Astrocyte (in vitro differentiated cells and primary cell): ENCODE data around the gene VPS13D. TPM values are rescaled to one million over a fixed set of nuclear protein-coding genes. Genes with fewer than 3 reads are reported as not detected.

Experiments used
- DNase-seq: peaks from one replicate; pipeline ENCODE4 v3.0.0-alpha.2; 2010; ENCODE audit warnings: low read depth
- FAIRE-seq: peaks from 2 replicates; lab custom pipeline; 2011; peaks lifted over from hg19 to GRCh38; lab: Jason Lieb, UNC
- H2AFZ ChIP-seq: 2 replicates; pipeline ENCODE4 v1.6.0; 2012; ENCODE audit warnings: low read depth, low read length, inconsistent platforms
- H3K27ac ChIP-seq: 2 replicates; pipeline ENCODE4 v1.5.1; 2011; ENCODE audit warnings: low read depth, low read length, inconsistent platforms
- H3K27me3 ChIP-seq: 2 replicates; pipeline ENCODE4 v1.6.0; 2011; ENCODE audit warnings: low read length, inconsistent platforms; ENCODE audit not compliant: insufficient read depth
- H3K36me3 ChIP-seq: 2 replicates; pipeline ENCODE4 v1.5.1; 2011; ENCODE audit warnings: low read length, inconsistent platforms; ENCODE audit not compliant: insufficient read depth
- H3K4me1 ChIP-seq: 2 replicates; pipeline ENCODE4 v1.5.1; 2011; ENCODE audit warnings: low read length, inconsistent platforms; ENCODE audit not compliant: insufficient read depth
- H3K4me2 ChIP-seq: 2 replicates; pipeline ENCODE4 v1.6.0; 2012; ENCODE audit warnings: low read length, inconsistent platforms
- H3K4me3 ChIP-seq: 2 replicates; pipeline ENCODE4 v1.5.1; 2011; ENCODE audit warnings: low read depth, mild to moderate bottlenecking, low read length, inconsistent platforms; ENCODE audit not compliant: insufficient read depth
- H3K79me2 ChIP-seq: 2 replicates; pipeline ENCODE4 v1.6.0; 2012; ENCODE audit warnings: mild to moderate bottlenecking, low read length, inconsistent platforms; ENCODE audit not compliant: insufficient read depth
- H3K9ac ChIP-seq: 2 replicates; pipeline ENCODE4 v1.6.0; 2012; ENCODE audit warnings: mild to moderate bottlenecking, low read length, inconsistent platforms
- H3K9me3 ChIP-seq: 2 replicates; pipeline ENCODE4 v1.5.1; 2012; ENCODE audit warnings: low read depth, mild to moderate bottlenecking, low read length, inconsistent platforms; ENCODE audit not compliant: insufficient read depth
- H4K20me1 ChIP-seq: 2 replicates; pipeline ENCODE4 v1.6.0; 2012; ENCODE audit warnings: low read length, inconsistent platforms; ENCODE audit not compliant: insufficient read depth
- H3K27ac Mint-ChIP-seq: one replicate; pipeline ENCODE4 v1.8.0; 2021; ENCODE audit warnings: mild to moderate bottlenecking, mixed read lengths; ENCODE audit not compliant: unreplicated experiment
- H3K27me3 Mint-ChIP-seq: one replicate; pipeline ENCODE4 v1.8.0; 2021; ENCODE audit warnings: low read depth, mixed read lengths; ENCODE audit not compliant: unreplicated experiment
- H3K36me3 Mint-ChIP-seq: one replicate; pipeline ENCODE4 v1.8.0; 2021; ENCODE audit warnings: low read depth, mixed read lengths; ENCODE audit not compliant: unreplicated experiment
- H3K4me1 Mint-ChIP-seq: one replicate; pipeline ENCODE4 v1.8.0; 2021; ENCODE audit warnings: low read depth, mixed read lengths; ENCODE audit not compliant: unreplicated experiment
- H3K4me3 Mint-ChIP-seq: one replicate; pipeline ENCODE4 v1.8.0; 2021; ENCODE audit warnings: mild to moderate bottlenecking, moderate library complexity, mixed read lengths; ENCODE audit not compliant: unreplicated experiment
- H3K9me3 Mint-ChIP-seq: one replicate; pipeline ENCODE4 v1.8.0; 2021; ENCODE audit warnings: mild to moderate bottlenecking, mixed read lengths; ENCODE audit not compliant: unreplicated experiment
- EZH2 ChIP-seq: IDR thresholded peaks from 2 replicates; pipeline ENCODE4 v1.6.1; 2012; ENCODE audit warnings: mild to moderate bottlenecking, low read length, inconsistent platforms; ENCODE audit not compliant: insufficient read depth
- total RNA-seq: library from RNA; stranded (reverse); gene quantifications from 2 replicates; pipeline ENCODE4 v1.2.1, GENCODE V29; 2021
- TF ChIP-seq, protein P1 (sequence below): IDR thresholded peaks from 2 replicates; pipeline ENCODE4 v1.5.1; 2011; ENCODE audit warnings: low read depth, mild to moderate bottlenecking, inconsistent platforms, low read length, moderate library complexity; ENCODE audit not compliant: insufficient read depth

The VPS13D gene
- total RNA-seq, 1 donor from 2014 or later, result 25.9 TPM

GRCh38 chr1:12475947-12476346 lies 246.1 kb downstream of the VPS13D start:
- Mint-ChIP-seq H3K27me3 (no peaks in the 10 kb centered on the region), H3K27ac (no peak overlapping the region), H3K4me1 (peaks cover 17% of the 10 kb centered on the region), H3K9me3 (peaks cover 4% of the 10 kb centered on the region), H3K4me3 (no peak overlapping the region), H3K36me3 (peaks cover 14% of the 10 kb centered on the region)
- Histone ChIP-seq H3K4me2 (no peak overlapping the region), H3K79me2 (no peaks in the 10 kb centered on the region), H3K4me3 (no peak overlapping the region), H4K20me1 (no peaks in the 10 kb centered on the region), H2AFZ (no peak overlapping the region), H3K9ac (no peak overlapping the region), H3K36me3 (no peaks in the 10 kb centered on the region), H3K9me3 (no peaks in the 10 kb centered on the region), H3K27ac (peak overlapping the region; percentile 49), H3K4me1 (peaks cover 63% of the 10 kb centered on the region), H3K27me3 (no peaks in the 10 kb centered on the region)
- no peak for TF ChIP-seq EZH2
- TF ChIP-seq, protein P1, sequence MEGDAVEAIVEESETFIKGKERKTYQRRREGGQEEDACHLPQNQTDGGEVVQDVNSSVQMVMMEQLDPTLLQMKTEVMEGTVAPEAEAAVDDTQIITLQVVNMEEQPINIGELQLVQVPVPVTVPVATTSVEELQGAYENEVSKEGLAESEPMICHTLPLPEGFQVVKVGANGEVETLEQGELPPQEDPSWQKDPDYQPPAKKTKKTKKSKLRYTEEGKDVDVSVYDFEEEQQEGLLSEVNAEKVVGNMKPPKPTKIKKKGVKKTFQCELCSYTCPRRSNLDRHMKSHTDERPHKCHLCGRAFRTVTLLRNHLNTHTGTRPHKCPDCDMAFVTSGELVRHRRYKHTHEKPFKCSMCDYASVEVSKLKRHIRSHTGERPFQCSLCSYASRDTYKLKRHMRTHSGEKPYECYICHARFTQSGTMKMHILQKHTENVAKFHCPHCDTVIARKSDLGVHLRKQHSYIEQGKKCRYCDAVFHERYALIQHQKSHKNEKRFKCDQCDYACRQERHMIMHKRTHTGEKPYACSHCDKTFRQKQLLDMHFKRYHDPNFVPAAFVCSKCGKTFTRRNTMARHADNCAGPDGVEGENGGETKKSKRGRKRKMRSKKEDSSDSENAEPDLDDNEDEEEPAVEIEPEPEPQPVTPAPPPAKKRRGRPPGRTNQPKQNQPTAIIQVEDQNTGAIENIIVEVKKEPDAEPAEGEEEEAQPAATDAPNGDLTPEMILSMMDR, result no peak
- FAIRE-seq, result no peak
- DNase-seq, result peak; percentile 92

DNA sequence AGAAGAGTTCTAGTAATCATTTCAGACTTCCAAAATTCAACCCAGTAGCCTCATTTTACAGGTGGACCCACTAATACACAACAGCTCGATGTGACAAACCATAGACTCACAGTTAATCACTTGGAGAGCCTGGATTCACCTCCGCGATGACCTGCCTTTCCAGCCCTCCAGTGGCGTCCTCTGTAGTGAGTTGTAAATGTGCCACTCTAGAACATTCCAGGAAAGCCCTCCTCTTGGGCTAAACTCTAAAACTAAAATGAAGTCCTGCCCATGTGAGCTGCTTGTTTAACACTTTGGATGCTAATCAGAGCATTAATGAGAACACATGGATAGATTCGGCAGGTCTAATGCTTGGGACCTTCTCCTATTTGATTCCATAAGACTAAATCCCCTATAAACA lies 247.5 kb downstream of the VPS13D start:
- no peaks in the 10 kb centered on the region for H3K36me3 ChIP-seq
- no peaks in the 10 kb centered on the region for H3K27me3 Mint-ChIP-seq
- no peaks in the 10 kb centered on the region for H3K79me2 ChIP-seq
- H3K4me3 ChIP-seq, result no peak overlapping the region
- H2AFZ ChIP-seq, result no peak overlapping the region
- H3K27me3 ChIP-seq, result no peaks in the 10 kb centered on the region
- no peaks in the 10 kb centered on the region for H3K9me3 ChIP-seq
- peaks cover 14% of the 10 kb centered on the region for H3K36me3 Mint-ChIP-seq
- H4K20me1 ChIP-seq, result no peaks in the 10 kb centered on the region
- peaks cover 4% of the 10 kb centered on the region for H3K9me3 Mint-ChIP-seq
- FAIRE-seq, result no peak
- H3K27ac ChIP-seq, result peak overlapping the region; percentile 71
- no peak for DNase-seq
- H3K4me1 ChIP-seq, result peaks cover 71% of the 10 kb centered on the region
- no peak overlapping the region for H3K4me2 ChIP-seq
- no peak overlapping the region for H3K4me3 Mint-ChIP-seq
- H3K4me1 Mint-ChIP-seq, result peaks cover 24% of the 10 kb centered on the region
- H3K9ac ChIP-seq, result peak overlapping the region; percentile 56
- TF ChIP-seq, protein P1, result no peak
- no peak for TF ChIP-seq EZH2
- no peak overlapping the region for H3K27ac Mint-ChIP-seq

GRCh38 chr1:12477936-12478611 lies 248.2 kb downstream of the VPS13D start:
- H3K79me2 ChIP-seq, result no peaks in the 10 kb centered on the region
- H3K9me3 Mint-ChIP-seq, result peaks cover 4% of the 10 kb centered on the region
- no peak for TF ChIP-seq EZH2
- TF ChIP-seq, protein P1, result no peak
- no peaks in the 10 kb centered on the region for H3K36me3 ChIP-seq
- H3K27ac Mint-ChIP-seq, result no peak overlapping the region
- H4K20me1 ChIP-seq, result no peaks in the 10 kb centered on the region
- H3K9ac ChIP-seq, result peak overlapping the region; percentile 56
- peaks cover 24% of the 10 kb centered on the region for H3K4me1 Mint-ChIP-seq
- H2AFZ ChIP-seq, result no peak overlapping the region
- DNase-seq (peak; percentile 99), FAIRE-seq (peak; percentile 97)
- H3K36me3 Mint-ChIP-seq, result peaks cover 12% of the 10 kb centered on the region
- peak overlapping the region; percentile 71 for H3K27ac ChIP-seq
- no peak overlapping the region for H3K4me3 Mint-ChIP-seq
- no peaks in the 10 kb centered on the region for H3K9me3 ChIP-seq
- no peaks in the 10 kb centered on the region for H3K27me3 ChIP-seq
- peak overlapping the region; percentile 70 for H3K4me2 ChIP-seq
- H3K4me1 ChIP-seq, result peaks cover 70% of the 10 kb centered on the region
- H3K27me3 Mint-ChIP-seq, result no peaks in the 10 kb centered on the region
- no peak overlapping the region for H3K4me3 ChIP-seq
